Osteoblast (primary cell): ENCODE data around the gene CYP26B1. TPM values are rescaled to one million over a fixed set of nuclear protein-coding genes. Genes with fewer than 3 reads are reported as not detected.

Experiments
- DNase-seq: peaks from one replicate; pipeline ENCODE4 v3.0.0; 2011; ENCODE audit warnings: low spot score, mixed read lengths; ENCODE audit not compliant: insufficient read length; ENCODE audit errors: missing footprints
- H2AFZ ChIP-seq: 2 replicates; pipeline ENCODE4 v1.6.0; 2011; ENCODE audit warnings: mild to moderate bottlenecking, low read length
- H3K27ac ChIP-seq: 2 replicates; pipeline ENCODE4 v1.5.1; 2011; ENCODE audit warnings: mild to moderate bottlenecking, low read depth, low read length, moderate library complexity
- H3K27me3 ChIP-seq: 2 replicates; pipeline ENCODE4 v1.6.0; 2012; ENCODE audit warnings: mild to moderate bottlenecking, control low read depth, inconsistent platforms, low read length, moderate library complexity; ENCODE audit not compliant: insufficient read depth
- H3K36me3 ChIP-seq: 2 replicates; pipeline ENCODE4 v1.5.1; 2011; ENCODE audit warnings: mild to moderate bottlenecking, low read length, control low read depth, moderate library complexity; ENCODE audit not compliant: insufficient read depth
- H3K4me1 ChIP-seq: 2 replicates; pipeline ENCODE4 v1.5.1; 2011; ENCODE audit warnings: mild to moderate bottlenecking, low read length, control low read depth, moderate library complexity; ENCODE audit not compliant: insufficient read depth
- H3K4me2 ChIP-seq: 2 replicates; pipeline ENCODE4 v1.6.0; 2011; ENCODE audit warnings: mild to moderate bottlenecking, low read length; ENCODE audit not compliant: insufficient read depth
- H3K4me3 ChIP-seq: fragments of 200-600 bp; sonication (generic); 3 replicates; pipeline ENCODE4 v1.5.1; 2012; ENCODE audit warnings: mild to moderate bottlenecking, low read length, inconsistent platforms; ENCODE audit not compliant: insufficient read depth
- H3K79me2 ChIP-seq: 2 replicates; pipeline ENCODE4 v1.6.0; 2012; ENCODE audit warnings: mild to moderate bottlenecking, low read length, control low read depth, inconsistent platforms; ENCODE audit not compliant: insufficient read depth
- H3K9me3 ChIP-seq: 2 replicates; pipeline ENCODE4 v1.5.1; 2011; ENCODE audit warnings: low read depth, low read length, control low read depth
- H4K20me1 ChIP-seq: 2 replicates; pipeline ENCODE4 v1.6.0; 2012; ENCODE audit warnings: mild to moderate bottlenecking, low read length, control low read depth; ENCODE audit not compliant: insufficient read depth
- CTCF ChIP-seq: IDR thresholded peaks from 2 replicates; pipeline ENCODE4 v1.5.1; 2011; ENCODE audit warnings: mild to moderate bottlenecking, low read depth, low read length, moderate library complexity; ENCODE audit errors: extremely low read depth
- total RNA-seq: library from RNA; depleted of rRNA; stranded (reverse); fragments of >200 nt; gene quantifications from 2 replicates; pipeline ENCODE4 v1.2.3, GENCODE V29; 2012

CYP26B1 gene
- total RNA-seq, 1 donor, result under 0.01 TPM

- Histone ChIP-seq H3K79me2 (no peaks in the 10 kb centered on the region), H3K9me3 (no peaks in the 10 kb centered on the region), H3K36me3 (no peaks in the 10 kb centered on the region), H3K4me2 (no peak overlapping the region), H3K27ac (no peak overlapping the region), H3K4me1 (peaks cover 3% of the 10 kb centered on the region), H3K27me3 (peaks cover 15% of the 10 kb centered on the region), H4K20me1 (no peaks in the 10 kb centered on the region), H2AFZ (no peak overlapping the region), H3K4me3 (no peak overlapping the region)
- no peak for TF ChIP-seq CTCF
- DNase-seq, result no peak
These were observed 40.7 kb downstream of the CYP26B1 start for GRCh38 chr2:72106978-72107377.

DNA sequence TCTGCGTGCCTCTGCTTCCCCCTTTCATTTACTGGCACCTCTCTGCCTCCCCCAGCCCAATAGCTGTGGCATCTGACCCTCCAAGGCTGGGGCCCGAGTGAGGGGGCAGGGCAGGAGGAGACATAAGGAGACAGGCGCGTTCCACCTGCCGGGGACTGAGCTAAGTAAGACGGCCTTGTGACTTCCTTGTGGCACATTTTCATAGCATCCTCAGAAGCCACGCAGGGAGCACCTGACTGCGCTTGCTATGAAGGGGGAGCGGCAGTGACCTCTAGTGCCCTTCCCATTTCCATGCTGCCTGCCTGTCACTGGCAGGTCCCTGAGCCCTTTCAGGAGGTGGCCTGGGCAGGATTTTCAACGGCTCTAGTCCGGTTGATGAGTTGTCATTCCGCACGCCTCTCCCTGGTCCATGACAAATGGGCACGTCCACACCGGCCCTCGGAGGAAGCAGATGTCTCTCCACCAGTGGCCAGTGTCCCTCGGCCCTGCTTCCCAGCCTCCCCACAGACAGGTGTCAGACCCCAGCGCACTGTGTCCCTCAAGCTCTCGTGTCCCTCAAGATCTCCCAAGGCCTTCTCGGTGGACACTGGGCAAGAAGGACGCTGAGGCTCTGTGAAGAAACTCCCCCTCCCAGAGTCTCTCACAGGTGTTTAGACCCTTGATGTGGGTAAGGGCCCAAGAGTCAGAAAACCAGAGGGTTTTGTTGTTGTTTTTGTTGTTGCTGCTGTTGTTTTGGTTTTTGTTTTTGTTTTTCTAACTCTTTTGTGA lies 42.7 kb downstream of the CYP26B1 start:
- H3K36me3 ChIP-seq, result no peaks in the 10 kb centered on the region
- no peaks in the 10 kb centered on the region for H4K20me1 ChIP-seq
- H3K79me2 ChIP-seq, result no peaks in the 10 kb centered on the region
- H3K9me3 ChIP-seq, result no peaks in the 10 kb centered on the region
- peaks cover 3% of the 10 kb centered on the region for H3K4me1 ChIP-seq
- no peak overlapping the region for H3K4me2 ChIP-seq
- H2AFZ ChIP-seq, result no peak overlapping the region
- no peak for DNase-seq
- no peak overlapping the region for H3K4me3 ChIP-seq
- no peak for TF ChIP-seq CTCF
- peaks cover 28% of the 10 kb centered on the region for H3K27me3 ChIP-seq
- H3K27ac ChIP-seq, result no peak overlapping the region

- peaks cover 3% of the 10 kb centered on the region for H3K4me1 ChIP-seq
- H3K4me2 ChIP-seq, result no peak overlapping the region
- H3K4me3 ChIP-seq, result no peak overlapping the region
- H3K36me3 ChIP-seq, result no peaks in the 10 kb centered on the region
- TF ChIP-seq CTCF, result no peak
- no peak overlapping the region for H2AFZ ChIP-seq
- no peaks in the 10 kb centered on the region for H4K20me1 ChIP-seq
- H3K27me3 ChIP-seq, result peaks cover 35% of the 10 kb centered on the region
- no peak for DNase-seq
- no peaks in the 10 kb centered on the region for H3K9me3 ChIP-seq
- H3K79me2 ChIP-seq, result no peaks in the 10 kb centered on the region
- H3K27ac ChIP-seq, result no peak overlapping the region
These were observed 44.0 kb downstream of the CYP26B1 start for GRCh38 chr2:72103690-72104089.

DNA sequence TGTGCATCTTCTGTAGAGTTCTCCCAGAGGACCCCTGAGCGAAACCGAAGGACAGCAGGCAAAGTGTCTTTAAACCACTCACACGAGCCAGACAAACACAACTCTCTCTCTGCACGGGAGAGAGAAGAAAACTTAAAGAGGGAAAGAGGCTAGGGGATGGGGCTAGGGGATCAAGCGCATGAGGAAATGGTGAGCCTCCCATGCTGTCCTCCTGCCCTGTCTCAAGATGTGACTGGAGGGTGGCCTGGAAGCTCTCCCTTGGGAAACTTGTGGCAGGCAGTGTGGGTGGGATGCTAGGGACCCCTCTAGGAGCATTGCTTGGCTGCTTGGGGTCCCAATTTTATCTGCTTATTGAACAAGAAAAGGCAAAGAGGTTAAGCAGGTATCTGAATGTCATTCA lies 44.5 kb downstream of the CYP26B1 start:
- no peak overlapping the region for H3K4me3 ChIP-seq
- H3K4me2 ChIP-seq, result no peak overlapping the region
- no peaks in the 10 kb centered on the region for H3K36me3 ChIP-seq
- no peak overlapping the region for H3K27ac ChIP-seq
- no peak for TF ChIP-seq CTCF
- no peak for DNase-seq
- peaks cover 40% of the 10 kb centered on the region for H3K27me3 ChIP-seq
- H2AFZ ChIP-seq, result no peak overlapping the region
- H3K4me1 ChIP-seq, result peaks cover under 1% of the 10 kb centered on the region
- H4K20me1 ChIP-seq, result no peaks in the 10 kb centered on the region
- H3K79me2 ChIP-seq, result no peaks in the 10 kb centered on the region
- H3K9me3 ChIP-seq, result no peaks in the 10 kb centered on the region
